K562 (cell line): ENCODE data around the gene GAS2L2. TPM values are rescaled to one million over a fixed set of nuclear protein-coding genes. Genes with fewer than 3 reads are reported as not detected.

Experiments used
- ATAC-seq: fragments of 200-7000 bp; cut with Tn5 transposase; 3 replicates; pipeline ENCODE4 v1.9.1; 2020; ENCODE audit warnings: moderate library complexity
- BruUV-seq: library from RNA; stranded (reverse); fragments of 400-500 nt; replicated peaks from 2 replicates; lab custom pipeline; 2021; lab: Mats Ljungman, UMichigan
- CTCF ChIA-PET: fragments of 300-600 bp; formaldehyde crosslinking; extraction: SDS; loops from one replicate; lab custom pipeline; 2021; ENCODE audit warnings: low intra/inter-chr PET ratio; lab: Yijun Ruan, JAX
- POLR2A ChIA-PET: fragments of 300-600, 350-650 bp; sonication (Branson Sonifier 250); formaldehyde crosslinking; extraction: SDS; loops from one replicate; lab custom pipeline; 2021; ENCODE audit warnings: antibody characterized with exemption, inconsistent platforms; lab: Yijun Ruan, JAX
- DNase-seq, 4 experiments: peaks; one replicate each; pipeline versions ENCODE4 v3.0.0 to v3.0.0-alpha.2; 2011 to 2018; ENCODE audit warnings: low spot score in 3 of 4, mixed read lengths in 3 of 4; ENCODE audit errors: extremely low read depth in 1 of 4
- FAIRE-seq: peaks from 2 replicates; lab custom pipeline; 2011; peaks lifted over from hg19 to GRCh38; lab: Jason Lieb, UNC
- H2AFZ ChIP-seq: 2 replicates; pipeline ENCODE4 v1.6.0; 2011; ENCODE audit warnings: low read depth, low read length, control low read depth, inconsistent platforms
- H3K27ac ChIP-seq: fragments of 200-600 bp; 3 replicates; pipeline ENCODE4 v1.8.0; 2011; ENCODE audit warnings: low read depth, mild to moderate bottlenecking, control low read depth, inconsistent platforms, low read length, moderate library complexity, mixed read lengths; ENCODE audit errors: extremely low read depth
- H3K27me3 ChIP-seq, 2 experiments: fragments of 300-600 bp in 1 of 2; 2 replicates in 1 of 2; 3 replicates in 1 of 2; pipeline versions ENCODE4 v1.6.0 to v1.8.0; 2011; ENCODE audit warnings: inconsistent platforms in 2 of 2, low read length in 2 of 2, mild to moderate bottlenecking in 1 of 2, mixed read lengths in 1 of 2, moderate library complexity in 1 of 2; ENCODE audit not compliant: control insufficient read depth in 2 of 2, insufficient read depth in 2 of 2
- H3K36me3 ChIP-seq: fragments of 300-600 bp; 3 replicates; pipeline ENCODE4 v1.8.0; 2011; ENCODE audit warnings: mild to moderate bottlenecking, low read length, inconsistent platforms; ENCODE audit not compliant: control insufficient read depth, insufficient read depth
- H3K4me1 ChIP-seq, 2 experiments: fragments of 200-600 bp in 1 of 2; replicated peaks in 1 of 2; 2 replicates in 1 of 2; 3 replicates in 1 of 2; pipeline versions ENCODE4 v1.5.1 to v1.8.0; 2011; ENCODE audit warnings: inconsistent platforms in 2 of 2, low read length in 2 of 2, mild to moderate bottlenecking in 1 of 2, mixed read lengths in 1 of 2, moderate library complexity in 1 of 2; ENCODE audit not compliant: control insufficient read depth in 2 of 2, insufficient read depth in 2 of 2
- H3K4me2 ChIP-seq: 2 replicates; pipeline ENCODE4 v1.6.1; 2011; ENCODE audit warnings: low read length, control low read depth, inconsistent platforms, mixed read lengths; ENCODE audit not compliant: insufficient read depth
- H3K4me3 ChIP-seq: fragments of 200-600 bp; sonication (generic), shearing (Covaris generic); 2 replicates; pipeline ENCODE4 v1.5.1; 2016; ENCODE audit warnings: control low read depth, inconsistent platforms
- H3K79me2 ChIP-seq: fragments of 200-600 bp; 3 replicates; pipeline ENCODE4 v1.8.0; 2011; ENCODE audit warnings: low read length, inconsistent platforms; ENCODE audit not compliant: control insufficient read depth, insufficient read depth
- H3K9ac ChIP-seq, 2 experiments: 2 replicates each; pipeline versions ENCODE4 v1.6.0 to v1.6.1; 2011; ENCODE audit warnings: low read depth in 2 of 2, low read length in 2 of 2, control low read depth in 1 of 2, inconsistent platforms in 1 of 2, mild to moderate bottlenecking in 1 of 2, mixed read lengths in 1 of 2; ENCODE audit not compliant: insufficient read depth in 1 of 2
- H3K9me1 ChIP-seq: one replicate; pipeline ENCODE4 v1.6.0; 2011; ENCODE audit warnings: inconsistent platforms, mild to moderate bottlenecking, low read length, moderate library complexity; ENCODE audit not compliant: control insufficient read depth, insufficient read depth
- H3K9me3 ChIP-seq: replicated peaks from 2 replicates; pipeline ENCODE4 v1.5.1; 2011; ENCODE audit warnings: low read depth, low read length, inconsistent platforms; ENCODE audit not compliant: control insufficient read depth, insufficient read depth
- H4K20me1 ChIP-seq: replicated peaks from 2 replicates; pipeline ENCODE4 v1.6.1; 2011; ENCODE audit warnings: low read length, inconsistent platforms, mixed read lengths; ENCODE audit not compliant: control insufficient read depth, insufficient read depth
- ATF2 ChIP-seq: sonication (generic); formaldehyde crosslinking; IDR thresholded peaks from 2 replicates; pipeline ENCODE4 v1.8.1; 2022; ENCODE audit warnings: missing genetic modification reagents
- BCLAF1 ChIP-seq, 2 experiments: fragments of 450-650 bp in 1 of 2; IDR thresholded peaks; 2 replicates each; pipeline ENCODE4 v1.6.1; 2011 to 2017; ENCODE audit warnings: low read depth in 2 of 2, antibody characterized with exemption in 1 of 2, borderline replicate concordance in 1 of 2, low read length in 1 of 2, mild to moderate bottlenecking in 1 of 2, mixed read lengths in 1 of 2; ENCODE audit not compliant: control insufficient read depth in 1 of 2
- BHLHE40 ChIP-seq: IDR thresholded peaks from 2 replicates; pipeline ENCODE4 v1.6.1; 2011; ENCODE audit warnings: low read length, improper control_type of control experiment
- RBM34 ChIP-seq: fragments of 200-400 bp; formaldehyde crosslinking; IDR thresholded peaks from 2 replicates; pipeline ENCODE4 v1.6.1; 2018; ENCODE audit warnings: low read length, borderline replicate concordance; ENCODE audit not compliant: insufficient read depth
- WGBS: fragments of 100-300 bp; shearing (Covaris generic); methylation state at CpG from one replicate; pipeline ENCODE4 v1.1.6; 2016; ENCODE audit warnings: low coverage, mixed read lengths; ENCODE audit not compliant: insufficient coverage; ENCODE audit errors: missing lambda C conversion rate; 5-methylcytosine and 5-hydroxymethylcytosine counted together
- in situ Hi-C: fragments of 300-500 bp; cut with MboI; formaldehyde crosslinking; loops from 4 replicates; pipeline ENCODE4 v1.15.0; 2018; ENCODE audit warnings: inconsistent platforms, mixed read lengths
- intact Hi-C: fragments of 100-400 bp; cut with micrococcal nuclease; formaldehyde crosslinking; loops from 2 replicates; pipeline ENCODE4 v1.14.2; 2022
- polyA plus RNA-seq, 8 experiments: library from polyadenylated mRNA; depleted of rRNA in 4 of 8; stranded (reverse) in 5 of 8; unstranded in 3 of 8; fragments of >200 nt; fragmentation: Nextera tagmentation in 2 of 8; fragmentation: Illumina TruSeq in 1 of 8; extraction: Ambion mirVana in 2 of 8; extraction: Trizol in 1 of 8; gene quantifications; 2 replicates each; pipeline versions ENCODE4 v1.2.1 to v1.2.3, GENCODE V29; 2011 to 2014; ENCODE audit warnings: inconsistent platforms in 1 of 8, missing spikeins in 1 of 8
- total RNA-seq, 7 experiments: library from RNA; depleted of rRNA in 6 of 7; stranded (reverse); fragments of >200 nt in 6 of 7; fragmentation: Illumina TruSeq in 2 of 7; extraction: Trizol in 2 of 7; gene quantifications; 2 replicates each; pipeline versions ENCODE4 v1.2.1 to v1.2.3, GENCODE V29; 2011 to 2021; ENCODE audit warnings: low replicate concordance in 1 of 7

GAS2L2 gene
- total and polyA plus RNA-seq, 9 of the 15 experiments (the other 6 are each of a cell fraction or from before 2014, with no cell fraction given), result not detected

DNA sequence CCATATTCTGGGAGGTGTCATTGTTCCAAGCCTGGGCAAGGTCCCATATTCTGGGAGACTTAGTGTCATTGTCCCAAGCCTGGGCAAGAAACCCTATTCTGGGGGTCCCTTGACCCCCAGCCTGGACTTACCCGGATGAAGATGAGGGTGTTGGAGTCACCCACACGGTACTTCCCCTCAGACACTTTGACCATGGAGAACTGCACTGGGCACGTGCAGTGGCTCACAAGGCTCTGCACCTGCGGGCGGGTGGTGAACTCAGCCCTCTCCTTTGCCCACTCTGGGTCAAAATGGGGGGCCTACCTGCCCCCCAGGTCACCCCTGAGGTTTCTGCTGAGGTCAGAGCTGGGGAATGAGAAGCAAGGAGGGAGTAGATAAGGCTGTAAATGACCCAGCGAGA, 4.1 kb downstream of the GAS2L2 start:
- TF ChIP-seq ATF2 (no peak), BHLHE40 (peak; percentile 51; the same call in 1 of the 2 replicates), RBM34 (no peak), BCLAF1 (IDR thresholded peaks at IDR 0.05; ENCODE audit: borderline replicate concordance in 1 of 2, control insufficient read depth in 1 of 2, low read depth in 2 of 2, low read length in 1 of 2) (no peak)
- Histone ChIP-seq H3K4me1 (peaks cover 11 to 25% of the 10 kb centered on the region in 2 experiments; a peak in 4 of 5 replicates), H3K27ac (no peak overlapping the region), H3K27me3 (peaks cover 10 to 68% of the 10 kb centered on the region in 2 experiments; a peak in 4 of 5 replicates), H4K20me1 (peaks cover 13% of the 10 kb centered on the region; the same call in 1 of the 2 replicates), H3K9me3 (no peaks in the 10 kb centered on the region), H2AFZ (no peak overlapping the region), H3K4me3 (no peak overlapping the region), H3K4me2 (no peak overlapping the region), H3K79me2 (no peaks in the 10 kb centered on the region), H3K9ac (no peak overlapping the region), H3K9me1 (no peaks in the 10 kb centered on the region), H3K36me3 (no peaks in the 10 kb centered on the region)
- ChIA-PET CTCF (interaction anchor here (0.5 to 2.0 kb wide), 2 partner anchors 135 to 660 kb away, joined by 6 to 9 read pairs; no protein-coding TSS in a partner anchor), POLR2A (interaction anchor here (1.2 kb wide), 1 partner anchor 60 kb away, joined by 4 read pairs; the partner anchor contains the start of gene TAF15)
- DNase-seq (no peak), ATAC-seq (no peak), FAIRE-seq (no peak)
- no TSS peak for BruUV-seq
- intact Hi-C loops, result loop anchor here (5.0 kb wide), 1 partner anchor 212 kb away; the partner anchor contains the start of gene SLFN12L
- in situ Hi-C loops, result loop anchor here (5.0 to 25.0 kb wide), 4 partner anchors 192 to 1312 kb away; partner anchors contain the start of genes NLE1 and UNC45B
- 6% methylated on average over 6 of the region's 6 CpGs for WGBS
